Activated T-helper 9 cell treated with anti-CD3 and anti-CD28 coated beads, Interleukin-2, amount 50 U/mL, for 16 hours (primary cell): ENCODE data around the gene ADIPOQ.
A peak's percentile ranks its signal among the peaks of the same experiment; 100 is the strongest.
"Not testable (repeated sequence)": the region's sequence is repeated elsewhere in the genome, so short reads cannot be mapped to it uniquely, and the experiment has no call there.

Source experiments
- DNase-seq: peaks from one replicate; pipeline ENCODE4 v3.0.0-alpha.2; 2020; ENCODE audit warnings: low read depth

The ADIPOQ gene

DNA sequence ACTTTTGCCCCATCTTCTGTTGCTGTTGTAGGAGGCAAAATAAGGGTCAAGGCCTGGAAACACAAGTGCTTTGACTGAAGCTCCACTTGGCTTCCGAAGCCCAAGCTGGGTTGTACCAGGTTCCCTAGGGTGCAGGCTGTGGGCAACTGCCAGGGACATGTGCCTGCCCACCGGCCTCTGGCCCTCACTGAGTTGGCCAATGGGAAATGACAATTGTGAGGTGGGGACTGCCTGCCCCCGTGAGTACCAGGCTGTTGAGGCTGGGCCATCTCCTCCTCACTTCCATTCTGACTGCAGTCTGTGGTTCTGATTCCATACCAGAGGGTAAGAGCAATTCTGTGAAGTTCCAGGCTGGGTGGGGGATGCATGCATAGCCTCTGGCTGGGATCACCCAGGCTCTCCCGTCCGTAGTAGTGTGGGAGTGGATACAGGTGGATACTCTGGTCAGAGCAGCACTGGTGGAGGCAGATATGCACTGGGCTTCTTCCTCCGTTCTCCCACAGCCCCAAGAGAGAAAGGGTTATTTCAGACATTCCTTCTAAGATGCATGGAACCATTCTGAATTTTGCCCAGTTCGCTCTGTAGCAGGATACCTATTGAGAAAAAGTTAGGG lies at the start of gene ADIPOQ:
Gene ADIPOQ, plus strand, starts transcription at position 285 of the 613 bp plus-strand sequence. CDS start 10,349 bp downstream, outside the sequence.
- no peak for DNase-seq

DNA sequence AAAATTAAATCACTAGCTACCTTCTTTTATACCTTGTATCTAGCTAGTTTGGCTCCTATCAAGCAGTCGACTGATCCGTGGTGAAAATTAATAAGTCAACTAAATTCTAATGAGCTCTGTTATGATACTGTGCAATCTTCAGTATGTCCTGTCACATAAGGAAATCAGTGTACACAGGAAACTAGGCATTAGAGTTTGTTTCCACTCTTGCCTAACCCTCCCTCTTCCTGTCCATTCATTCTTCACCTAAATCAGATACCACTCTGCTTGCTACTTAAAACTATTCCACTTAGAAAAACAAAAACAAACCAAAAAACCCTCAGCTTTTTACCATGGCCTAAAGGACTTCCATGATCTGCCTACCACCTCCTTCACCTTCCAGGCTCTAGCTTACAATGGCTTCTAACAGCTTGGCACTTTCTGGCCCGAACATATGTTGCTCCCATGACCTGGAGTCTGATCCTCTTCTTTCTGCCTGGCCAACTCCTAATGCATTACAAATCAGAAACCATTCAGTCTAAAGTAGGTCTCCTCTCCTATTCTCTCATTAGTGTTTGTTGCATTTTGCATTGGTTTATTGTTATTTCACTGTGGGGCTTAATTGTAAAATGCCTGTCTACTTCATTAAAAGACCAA lies 44.2 kb upstream of the ADIPOQ start:
- DNase-seq, result no peak

DNA sequence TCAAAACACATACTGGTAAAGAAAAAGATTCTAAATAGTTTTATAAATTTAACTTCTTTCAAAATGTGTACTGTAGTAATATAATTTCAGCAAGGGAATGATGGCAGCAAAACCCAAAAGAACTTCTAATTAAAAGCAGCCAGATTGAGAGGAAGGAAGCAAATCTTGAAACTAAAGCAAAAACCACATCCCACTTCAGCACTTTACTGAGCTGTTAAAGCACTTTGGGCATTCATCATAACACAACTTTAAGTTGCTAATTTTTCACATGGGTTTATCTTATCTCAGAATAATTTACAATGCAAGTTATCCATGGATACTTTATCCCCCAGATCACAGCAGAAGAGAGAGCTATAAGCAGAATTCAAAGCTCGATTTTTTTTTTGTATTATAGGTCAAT lies 42.2 kb upstream of the ADIPOQ start:
- no peak for DNase-seq

DNA sequence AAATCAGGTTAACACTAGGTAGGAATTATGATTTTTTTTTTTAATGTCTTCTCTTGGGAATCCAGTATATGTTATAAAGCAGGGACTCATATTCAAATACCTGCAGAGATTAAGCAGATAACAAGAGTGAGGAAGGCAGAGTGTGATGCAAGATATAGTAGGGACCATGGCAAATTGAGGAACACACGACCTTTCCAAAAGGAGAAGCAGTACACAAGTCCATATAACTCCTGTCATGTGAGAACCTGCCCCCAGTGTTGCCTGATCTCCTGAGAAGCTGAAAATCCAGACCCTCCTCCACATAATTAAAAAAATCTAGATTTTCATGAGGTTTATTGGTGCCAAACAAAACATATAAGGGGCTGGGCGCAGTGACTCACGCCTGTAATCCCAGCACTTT lies 39.8 kb upstream of the ADIPOQ start:
- DNase-seq, result no peak

DNA sequence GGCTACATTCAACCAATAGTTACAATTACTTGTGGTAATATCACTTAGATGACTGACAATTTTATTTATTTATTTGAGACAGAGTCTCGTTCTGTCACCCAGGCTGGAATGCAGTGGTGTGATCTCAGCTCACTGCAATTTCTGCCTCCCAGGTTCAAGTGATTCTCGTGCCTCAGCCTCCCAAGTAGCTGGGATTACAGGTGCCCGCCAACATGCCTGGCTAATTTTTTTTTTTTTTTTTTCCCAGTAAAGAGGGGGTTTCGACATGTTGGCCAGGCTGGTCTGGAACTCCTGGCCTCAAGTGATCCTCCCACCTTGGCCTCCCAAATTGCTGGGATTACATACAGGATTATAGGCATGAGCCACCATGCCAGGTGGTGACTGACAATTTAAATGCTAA lies 39.1 kb upstream of the ADIPOQ start:
- not testable (repeated sequence) for DNase-seq

DNA sequence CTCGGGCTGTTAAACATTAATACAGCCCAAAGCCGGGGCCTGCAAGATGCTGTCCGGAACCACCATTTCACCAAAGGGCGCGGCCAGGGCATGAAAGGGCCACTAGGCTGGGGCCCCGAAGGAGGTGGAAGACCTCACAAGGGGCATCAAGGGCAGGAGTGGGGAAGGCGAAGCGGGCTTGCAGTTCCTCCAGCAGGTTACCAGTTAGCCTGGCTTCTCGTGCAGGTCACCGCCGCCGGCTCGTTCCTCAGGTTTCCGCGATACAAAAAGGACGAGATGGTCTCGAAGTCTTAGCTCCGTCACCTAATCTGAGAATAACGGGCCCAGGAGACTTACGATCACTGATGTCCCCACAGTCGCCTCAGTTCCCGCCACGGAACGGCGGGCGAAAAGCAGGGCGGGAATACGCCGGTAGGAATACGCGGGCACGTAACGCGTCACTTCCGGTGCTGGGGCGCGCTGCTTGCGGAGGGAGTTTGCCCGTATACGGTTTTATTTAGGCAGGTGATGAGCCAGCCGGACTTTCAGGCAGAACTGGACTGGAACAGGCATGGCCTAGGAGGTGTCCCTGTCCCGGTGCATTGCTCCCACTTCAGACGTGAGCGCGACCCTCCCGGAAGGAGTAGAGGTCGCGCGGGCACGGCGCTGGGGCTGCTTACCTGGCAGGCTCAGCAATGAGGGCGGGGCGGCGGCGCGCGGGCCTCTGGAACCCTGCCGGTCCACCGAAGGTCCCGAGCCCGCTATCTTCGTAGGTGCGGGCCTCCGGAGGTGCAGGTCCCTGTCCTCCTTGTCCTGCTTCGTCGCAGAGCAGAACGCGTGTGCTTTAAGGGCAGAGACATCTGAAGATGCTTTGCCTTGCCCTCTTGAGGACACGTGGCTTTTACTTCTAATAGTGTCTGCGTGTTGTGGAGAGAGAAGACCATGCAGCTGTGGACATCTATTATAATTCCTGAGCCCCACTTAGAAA lies 36.1 kb upstream of the ADIPOQ start, which contains the start of gene RFC4:
Gene RFC4, minus strand, starts transcription at position 394 of the 967 bp plus-strand sequence. CDS start 1,769 bp downstream, outside the sequence.
- DNase-seq, result peak; percentile 81

DNA sequence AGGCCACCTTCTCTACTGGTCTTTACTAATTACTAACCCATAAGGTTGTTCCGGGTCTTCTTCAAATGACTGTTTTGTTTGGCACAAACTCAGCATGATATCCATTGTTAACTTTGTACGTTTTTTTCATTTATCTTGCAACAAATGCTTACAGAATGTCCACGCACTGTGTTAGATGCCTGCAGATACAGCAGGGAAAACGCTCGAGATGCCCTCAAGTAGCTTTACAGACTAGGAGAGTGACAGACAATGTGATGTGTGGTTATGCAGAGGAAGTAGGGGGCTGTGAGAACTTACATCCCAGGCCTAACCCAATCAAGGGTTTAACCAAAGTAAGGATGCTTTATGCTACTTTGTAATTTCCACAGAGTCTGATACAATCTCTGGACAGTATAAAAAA lies 35.3 kb upstream of the ADIPOQ start:
- no peak for DNase-seq

DNA sequence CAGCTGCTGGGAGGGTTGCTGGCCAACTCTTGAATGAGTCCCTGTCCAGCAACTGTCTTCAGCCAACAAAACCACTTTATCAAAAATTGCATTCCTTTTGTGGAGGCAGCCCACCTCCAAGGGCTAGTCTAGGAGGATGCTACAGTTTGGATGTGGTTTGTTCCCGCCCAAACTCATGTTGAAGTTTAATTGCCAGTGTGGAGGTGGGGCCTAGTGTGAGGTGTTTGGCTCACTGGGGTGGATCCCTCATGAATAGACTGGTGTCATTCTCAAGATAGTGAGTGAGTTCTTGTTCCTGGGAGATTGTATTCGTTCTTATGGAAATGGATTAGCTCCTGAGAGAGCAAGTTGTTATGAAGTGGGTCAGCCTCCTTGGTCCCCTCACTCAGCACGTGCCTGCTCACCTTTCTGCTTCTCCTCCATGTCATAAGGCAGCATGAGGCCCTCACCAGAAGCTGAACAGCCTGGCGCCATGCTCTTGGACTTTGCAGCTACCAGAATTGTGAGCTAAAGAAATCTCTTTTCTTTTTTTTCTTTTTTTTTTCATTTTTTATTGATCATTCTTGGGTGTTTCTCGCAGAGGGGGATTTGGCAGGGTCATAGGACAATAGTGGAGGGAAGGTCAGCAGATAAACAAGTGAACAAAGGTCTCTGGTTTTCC lies 32.0 kb upstream of the ADIPOQ start:
- DNase-seq, result no peak

DNA sequence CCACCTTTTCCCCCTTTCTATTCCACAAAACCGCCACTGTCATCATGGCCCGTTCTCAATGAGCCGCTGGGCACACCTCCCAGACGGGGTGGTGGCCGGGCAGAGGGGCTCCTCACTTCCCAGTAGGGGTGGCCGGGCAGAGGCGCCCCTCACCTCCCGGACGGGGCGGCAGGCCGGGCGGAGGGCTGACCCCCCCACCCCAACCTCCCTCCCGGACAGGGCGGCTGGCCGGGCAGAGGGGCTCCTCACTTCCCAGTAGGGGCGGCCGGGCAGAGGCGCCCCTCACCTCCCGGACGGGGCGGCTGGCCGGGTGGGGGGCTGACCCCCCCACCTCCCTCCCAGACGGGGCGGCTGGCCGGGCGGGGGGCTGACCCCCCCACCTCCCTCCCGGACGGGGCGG lies 31.2 kb upstream of the ADIPOQ start:
- DNase-seq, result not testable (repeated sequence)

DNA sequence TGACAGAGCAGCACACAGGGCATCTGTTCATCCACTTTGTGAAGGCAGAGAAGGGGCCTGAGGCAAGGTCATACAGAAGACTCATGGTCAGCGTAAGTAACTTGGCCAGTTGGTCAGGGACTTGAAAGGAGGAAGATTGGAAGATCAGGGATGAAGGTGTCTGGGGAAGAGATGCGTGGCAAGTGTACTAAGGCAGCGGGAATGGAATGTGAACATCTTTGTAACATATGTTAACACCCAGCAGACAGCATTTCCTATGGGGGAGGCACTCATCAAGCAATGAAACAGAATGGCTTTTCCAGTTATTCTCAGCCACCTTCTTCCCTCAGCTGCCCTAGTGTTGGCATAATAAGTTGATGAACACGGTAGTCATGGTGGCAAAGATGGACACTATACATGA lies 28.4 kb upstream of the ADIPOQ start:
- DNase-seq, result no peak

DNA sequence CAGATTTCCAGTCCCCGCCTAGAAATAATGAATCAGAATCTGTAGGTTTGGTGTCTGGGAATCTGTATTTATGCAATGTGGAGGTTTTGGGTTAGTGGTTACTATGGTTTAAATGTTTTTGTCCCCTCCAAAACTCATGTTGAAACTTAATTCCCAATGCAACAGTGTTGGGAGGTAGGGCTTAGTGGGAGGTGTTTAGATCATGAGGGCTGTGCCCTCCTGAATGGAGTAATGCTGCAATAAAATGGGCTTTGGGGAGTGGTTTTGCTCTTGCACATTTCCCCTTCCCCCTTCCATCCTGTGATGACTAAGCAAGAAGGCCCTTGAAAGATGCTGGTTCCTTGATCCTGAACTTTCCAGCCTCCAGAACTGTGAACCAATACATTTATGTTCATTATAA lies 27.1 kb upstream of the ADIPOQ start:
- DNase-seq, result no peak

DNA sequence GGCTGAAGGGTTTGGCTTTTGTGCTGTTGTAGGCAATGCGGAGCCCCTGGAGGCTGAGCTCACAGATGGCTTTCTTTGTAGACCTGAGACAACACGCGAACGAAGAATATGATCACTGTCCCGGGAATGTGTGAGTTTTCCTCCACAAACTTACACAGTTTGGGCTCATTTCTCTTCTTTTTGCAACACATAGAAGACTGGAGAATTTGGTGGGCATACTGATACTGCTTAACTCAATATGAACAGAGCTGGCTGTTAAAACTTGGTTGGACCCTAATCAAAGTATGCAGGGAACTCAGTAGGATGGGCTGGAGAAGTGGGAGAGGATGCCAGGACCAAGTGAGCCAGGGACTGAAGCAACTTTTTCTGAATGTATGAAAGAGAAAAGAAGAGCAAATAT lies 24.0 kb upstream of the ADIPOQ start:
- DNase-seq, result no peak

DNA sequence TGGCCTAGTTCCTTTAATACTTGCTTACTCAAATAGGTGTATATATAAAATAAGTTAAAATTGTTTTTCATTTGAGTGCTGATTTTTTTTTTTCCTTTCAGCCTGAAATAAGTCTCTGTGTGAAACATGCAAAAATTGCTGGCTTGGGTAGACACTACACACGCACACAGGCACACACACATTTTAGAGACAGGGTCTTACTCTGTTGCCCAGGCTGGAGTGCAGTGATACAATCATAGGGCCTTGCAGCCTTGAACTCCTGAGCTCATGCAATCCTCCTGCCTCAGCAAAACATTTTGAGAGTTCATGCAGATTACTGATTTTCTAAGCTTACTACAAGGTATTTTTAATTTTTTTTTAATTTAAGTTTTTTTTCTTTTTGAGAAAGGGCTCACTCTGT lies 23.6 kb upstream of the ADIPOQ start:
- no peak for DNase-seq

DNA sequence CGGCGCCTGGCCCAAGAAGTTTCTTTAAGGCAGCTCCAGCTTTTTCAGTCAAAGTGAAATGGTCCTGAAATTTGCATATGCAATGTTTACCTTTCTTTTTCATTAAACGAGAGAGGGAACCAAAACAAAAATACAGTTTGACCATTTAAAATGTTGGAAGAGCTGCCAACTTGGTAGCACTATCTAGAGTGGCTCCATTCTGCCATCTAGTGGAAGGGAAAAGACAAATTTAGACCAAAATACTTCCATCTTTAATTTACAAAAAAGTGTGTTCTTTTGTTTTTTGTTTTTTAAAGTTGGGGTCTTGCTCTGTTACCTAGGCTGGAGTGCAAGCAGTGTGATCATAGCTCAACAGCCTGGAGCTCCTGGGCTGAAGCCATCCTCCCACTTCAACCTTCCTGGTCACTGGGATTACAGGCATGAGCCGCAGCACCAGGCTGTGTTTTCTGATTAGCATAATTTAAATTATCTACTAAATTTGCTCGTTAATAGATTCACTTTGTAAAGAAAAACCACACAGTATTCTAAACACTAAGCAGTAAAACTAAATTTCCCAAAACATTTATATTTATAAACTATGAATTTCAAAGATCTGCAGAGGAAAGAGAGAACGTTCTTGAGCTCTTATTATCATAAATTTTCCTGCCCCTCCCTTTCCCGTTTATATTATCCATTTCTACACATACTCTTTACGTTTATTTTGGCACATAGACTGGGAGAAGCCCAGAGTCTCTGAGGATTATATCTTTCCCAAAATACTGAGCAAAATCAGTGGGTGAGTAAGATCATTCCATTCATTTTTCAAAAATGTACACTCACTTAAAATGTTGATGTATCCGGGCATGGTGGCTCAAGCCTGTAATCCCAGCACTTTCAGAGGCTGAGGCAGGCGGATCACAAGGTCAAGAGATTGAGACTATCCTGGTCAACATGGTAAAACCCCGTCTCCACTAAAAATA lies 20.8 kb upstream of the ADIPOQ start:
- no peak for DNase-seq

DNA sequence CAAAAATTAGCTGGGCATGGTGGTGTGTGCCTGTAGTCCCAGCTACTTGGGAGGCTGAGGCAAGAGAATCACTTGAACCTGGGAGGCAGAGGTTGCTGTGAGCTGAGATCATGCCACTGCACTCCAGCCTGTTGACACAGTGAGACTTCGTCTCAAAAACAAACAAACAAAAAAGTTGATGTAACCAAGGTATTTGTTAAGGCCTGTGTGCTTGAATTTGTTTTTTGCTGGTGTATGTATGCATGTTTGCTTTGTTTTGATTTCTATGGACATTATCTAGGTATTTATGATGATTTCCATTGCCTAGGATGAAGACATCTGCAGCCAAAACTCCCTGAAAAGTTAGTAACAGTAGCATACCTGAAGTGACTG lies 20.1 kb upstream of the ADIPOQ start:
- DNase-seq, result not testable (repeated sequence)

DNA sequence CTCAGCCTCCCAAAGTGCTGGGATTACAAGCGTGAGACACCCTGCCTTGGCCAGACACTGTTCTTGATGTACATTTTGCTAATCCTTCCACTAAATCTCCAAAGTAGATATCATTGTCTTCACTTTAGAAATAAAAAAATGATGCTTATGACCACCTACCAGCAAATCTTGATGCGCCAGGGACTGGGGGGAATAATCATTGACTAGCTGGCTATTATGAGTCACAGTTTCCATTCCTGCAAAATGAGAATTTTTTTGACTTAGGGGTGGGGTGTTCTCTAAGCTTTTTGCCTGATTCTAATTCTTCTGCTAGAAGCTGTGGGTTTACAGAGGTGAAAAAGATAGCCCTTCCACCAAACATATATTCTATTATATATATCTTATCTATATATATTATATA lies 19.1 kb upstream of the ADIPOQ start:
- DNase-seq, result no peak

DNA sequence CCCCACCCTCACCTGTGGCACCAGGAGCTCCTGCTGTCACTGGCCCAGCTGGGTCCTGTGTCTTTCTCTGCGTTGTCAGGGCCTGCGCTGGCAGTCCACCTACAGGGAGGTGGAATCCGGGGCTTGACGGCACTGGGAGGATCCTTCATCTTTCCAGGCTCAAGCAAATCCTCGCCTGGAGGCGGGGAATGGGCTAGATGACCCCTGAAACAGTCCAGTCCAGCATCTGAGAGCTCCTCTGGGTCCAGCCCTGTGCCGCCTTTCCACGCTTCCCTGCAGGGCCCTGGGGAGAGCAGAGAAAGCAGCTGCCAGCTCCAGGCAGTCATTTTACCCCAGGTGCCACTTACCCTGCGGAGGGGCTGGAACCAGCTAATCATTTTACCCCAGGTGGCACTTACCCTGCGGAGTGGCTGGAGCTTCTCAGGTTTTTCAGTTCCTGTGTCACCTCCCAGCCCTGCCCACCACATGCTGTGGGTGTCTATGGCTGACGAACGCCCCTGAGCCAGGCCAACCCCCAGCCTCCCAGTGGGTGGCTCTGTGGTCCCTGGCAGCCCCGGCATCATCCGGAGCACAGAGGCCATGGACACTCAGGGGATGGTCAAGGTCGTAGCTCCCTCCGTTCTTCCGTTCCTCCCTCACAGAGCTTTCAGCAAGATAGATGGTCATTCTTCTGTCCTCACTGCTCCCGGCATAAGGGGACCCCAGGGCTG lies 17.9 kb upstream of the ADIPOQ start:
- DNase-seq, result no peak

DNA sequence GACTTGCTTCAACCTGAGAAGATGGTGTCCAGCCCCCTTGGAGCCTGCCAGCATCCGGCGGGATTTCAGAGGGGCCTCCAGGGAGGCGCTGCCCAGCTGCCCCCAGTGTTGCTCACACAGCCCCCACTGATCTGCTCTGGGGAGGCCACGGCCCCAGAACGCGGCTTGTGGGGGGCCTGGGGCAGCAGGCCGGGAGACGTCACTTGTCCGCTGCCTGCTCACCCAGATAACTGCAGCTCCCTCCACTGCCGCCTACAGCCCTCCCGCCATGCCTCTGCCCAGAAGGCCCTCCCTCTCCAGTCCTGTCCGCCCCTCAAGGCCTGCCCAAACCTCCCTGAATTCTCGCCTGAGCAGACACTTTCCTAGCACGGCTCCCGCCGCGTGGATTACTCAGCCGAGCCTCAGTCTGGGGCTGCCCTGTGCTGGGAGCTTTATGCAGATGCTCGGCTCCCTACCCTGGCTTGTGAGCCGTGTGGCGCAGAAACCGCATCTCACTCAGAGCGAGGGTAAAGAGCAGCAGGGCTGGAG lies 17.2 kb upstream of the ADIPOQ start:
- no peak for DNase-seq

DNA sequence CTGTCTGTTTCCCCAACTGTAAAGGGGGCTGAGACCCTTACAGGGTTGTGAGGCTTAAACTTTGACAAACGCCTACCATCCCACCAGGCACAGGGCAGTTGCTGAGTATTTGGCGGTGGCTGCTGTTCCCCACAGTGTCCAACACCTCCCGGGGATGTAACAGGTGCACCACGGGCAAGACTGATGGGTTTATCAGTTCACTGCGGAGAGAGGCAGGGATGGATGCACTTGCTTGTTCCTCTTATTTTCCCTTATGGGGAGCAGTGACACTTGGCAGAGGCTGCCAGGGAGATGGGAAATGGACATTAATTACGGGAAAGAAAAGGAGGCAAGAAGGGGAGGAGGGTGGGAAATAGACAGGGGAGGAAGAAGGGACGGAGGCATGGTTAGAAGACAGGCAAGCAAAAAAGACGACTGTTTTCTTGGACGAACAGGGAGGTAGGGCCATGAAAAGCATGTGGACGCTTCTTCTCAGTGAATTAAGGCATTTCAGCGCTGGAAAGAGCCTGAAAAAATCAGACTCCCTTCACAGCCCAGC lies 16.6 kb upstream of the ADIPOQ start:
- DNase-seq, result no peak

DNA sequence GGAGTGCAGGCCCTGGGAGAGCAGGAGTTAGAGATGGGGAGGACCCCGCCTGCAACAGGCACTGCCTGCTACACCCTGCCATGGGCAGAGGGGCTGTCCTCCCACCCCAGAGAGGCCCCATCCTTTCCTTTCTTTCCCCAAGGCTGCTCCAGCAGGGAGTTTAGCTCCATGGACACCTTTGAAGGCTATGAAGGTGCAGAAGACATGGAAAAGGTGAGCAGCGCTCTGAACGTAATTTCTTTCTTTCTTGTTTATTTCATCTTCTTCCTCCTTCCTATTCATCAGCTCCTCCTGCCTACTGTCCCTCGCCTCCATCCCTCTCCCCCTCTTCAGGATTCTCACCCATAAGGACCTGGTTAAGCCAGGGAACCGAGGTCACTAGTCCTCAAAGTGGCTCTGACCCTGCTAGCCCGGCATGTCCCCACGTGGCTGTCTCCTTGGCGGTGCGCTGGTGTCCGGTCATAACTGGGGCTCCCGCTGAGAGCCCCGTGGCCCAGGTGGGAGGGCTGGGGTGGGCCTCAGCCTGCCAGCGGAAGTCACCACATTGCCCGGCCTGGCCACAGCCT lies 16.0 kb upstream of the ADIPOQ start:
- DNase-seq, result no peak
